HAP-1 (cell line): ENCODE results near the gene PDZRN3.
A peak's percentile ranks its signal among the peaks of the same experiment; 100 is the strongest.

Source experiments
- DNase-seq, 2 experiments: peaks; one replicate each; pipeline ENCODE4 v3.0.0-alpha.2; 2016 to 2020; ENCODE audit warnings: low spot score in 2 of 2
- H3K27me3 ChIP-seq: fragments of 250-450 bp; sonication (Bioruptor Pico); 2 replicates; pipeline ENCODE4 v1.5.1; 2020; ENCODE audit warnings: low read depth, mild to moderate bottlenecking, moderate library complexity
- H3K36me3 ChIP-seq: fragments of 250-450 bp; sonication (Bioruptor Pico); replicated peaks from 2 replicates; pipeline ENCODE4 v1.5.1; 2020; ENCODE audit warnings: mild to moderate bottlenecking
- H3K4me1 ChIP-seq: fragments of 250-450 bp; sonication (Bioruptor Pico); 2 replicates; pipeline ENCODE4 v1.5.1; 2020; ENCODE audit warnings: mild to moderate bottlenecking
- H3K4me3 ChIP-seq: fragments of 250-450 bp; sonication (Bioruptor Pico); 2 replicates; pipeline ENCODE4 v1.5.1; 2020; ENCODE audit warnings: mild to moderate bottlenecking, moderate library complexity
- H3K9me3 ChIP-seq: fragments of 250-450 bp; sonication (Bioruptor Pico); 2 replicates; pipeline ENCODE4 v1.5.1; 2020; ENCODE audit warnings: mild to moderate bottlenecking, moderate library complexity
- in situ Hi-C: fragments of 300-500 bp; cut with MboI; formaldehyde crosslinking; loops from 3 replicates; pipeline ENCODE4 v1.14.3; 2020; ENCODE audit warnings: low sequenced_read_pairs, inconsistent platforms, mixed read lengths

The PDZRN3 gene

DNA sequence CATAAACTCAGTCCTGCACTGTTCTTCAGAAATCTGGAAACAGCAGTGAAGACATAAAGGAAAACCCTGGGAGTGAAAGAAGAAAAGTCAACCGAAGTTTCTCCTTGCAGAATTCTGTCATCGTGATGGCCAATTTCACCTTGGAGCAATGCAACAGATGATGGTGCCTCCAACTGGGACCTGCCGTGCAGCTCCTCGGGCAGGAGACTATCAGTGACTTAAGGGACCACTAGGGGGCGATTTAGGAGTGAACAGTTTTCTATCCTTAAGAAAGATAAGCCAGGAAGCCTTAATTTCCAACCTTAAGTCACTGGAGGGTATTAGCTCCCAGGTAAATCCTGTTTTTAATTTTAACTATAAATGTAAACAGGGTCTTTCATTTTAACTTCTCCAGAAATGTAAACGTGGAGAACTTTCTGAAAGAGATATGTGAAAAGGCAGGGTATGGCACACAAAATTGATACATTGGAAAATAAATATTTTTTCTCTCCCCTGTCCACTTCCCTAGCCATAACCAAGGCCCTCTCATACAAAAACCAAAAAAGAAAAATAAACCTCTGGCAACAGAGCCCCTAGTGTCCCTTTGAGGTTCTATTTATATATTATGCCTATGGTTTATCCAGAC is 116.3 kb downstream of the PDZRN3 start:
- Histone ChIP-seq H3K4me3 (no peak overlapping the region), H3K4me1 (no peaks in the 10 kb centered on the region; the same call in 1 of the 2 replicates), H3K27me3 (no peaks in the 10 kb centered on the region), H3K9me3 (no peaks in the 10 kb centered on the region), H3K36me3 (no peaks in the 10 kb centered on the region)
- DNase-seq, result peak; percentile 76 to 78
- in situ Hi-C loops, result loop anchor here (10.0 kb wide), 1 partner anchor 336 kb away; no protein-coding TSS in a partner anchor

DNA sequence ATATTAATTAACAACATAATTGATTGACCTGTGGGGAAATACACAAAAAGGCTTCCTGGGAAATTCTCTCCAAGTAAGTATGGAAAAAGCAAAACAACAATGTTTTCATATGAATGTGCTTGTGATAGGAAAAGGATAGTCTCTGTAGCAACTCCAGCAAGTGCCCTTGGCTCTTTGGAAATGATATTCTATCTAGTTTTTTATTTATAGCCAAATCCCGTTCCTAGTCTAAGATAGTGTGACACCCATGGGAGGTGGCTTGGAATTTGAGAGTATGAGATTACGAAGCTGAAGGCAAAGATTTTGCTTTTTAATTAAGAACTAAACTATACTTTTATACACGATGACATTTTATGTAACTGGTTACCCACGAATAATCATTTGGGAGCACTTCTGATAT is 119.9 kb downstream of the PDZRN3 start:
- no peak overlapping the region for H3K4me3 ChIP-seq
- no peaks in the 10 kb centered on the region for H3K9me3 ChIP-seq
- DNase-seq, result no peak
- H3K27me3 ChIP-seq, result no peaks in the 10 kb centered on the region
- in situ Hi-C loops, result loop anchor here (10.0 kb wide), 1 partner anchor 340 kb away; no protein-coding TSS in a partner anchor
- no peaks in the 10 kb centered on the region; the same call in 1 of the 2 replicates for H3K4me1 ChIP-seq
- no peaks in the 10 kb centered on the region for H3K36me3 ChIP-seq

DNA sequence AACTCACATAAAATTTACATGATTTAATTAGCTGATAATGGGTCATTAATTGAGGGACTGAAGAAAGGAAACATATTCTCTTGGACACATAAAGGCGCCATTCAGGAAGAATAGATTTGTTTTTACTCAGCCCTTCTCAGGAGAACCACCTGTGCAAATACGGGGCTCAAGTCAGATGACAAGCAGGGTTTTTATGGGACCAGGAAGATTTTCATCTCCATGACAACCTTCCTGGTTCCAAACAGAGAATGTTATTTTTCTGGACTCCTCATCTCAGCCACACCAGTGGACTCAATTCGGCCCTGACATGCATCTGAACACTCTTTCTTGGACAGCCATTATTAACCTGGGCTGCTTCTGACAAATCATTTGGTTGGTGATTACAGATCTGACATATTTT is 120.5 kb downstream of the PDZRN3 start:
- Histone ChIP-seq H3K4me1 (no peaks in the 10 kb centered on the region; the same call in 1 of the 2 replicates), H3K4me3 (no peak overlapping the region), H3K36me3 (no peaks in the 10 kb centered on the region), H3K27me3 (no peaks in the 10 kb centered on the region), H3K9me3 (no peaks in the 10 kb centered on the region)
- DNase-seq, result no peak
- in situ Hi-C loops, result loop anchor here (10.0 kb wide), 1 partner anchor 341 kb away; no protein-coding TSS in a partner anchor

DNA sequence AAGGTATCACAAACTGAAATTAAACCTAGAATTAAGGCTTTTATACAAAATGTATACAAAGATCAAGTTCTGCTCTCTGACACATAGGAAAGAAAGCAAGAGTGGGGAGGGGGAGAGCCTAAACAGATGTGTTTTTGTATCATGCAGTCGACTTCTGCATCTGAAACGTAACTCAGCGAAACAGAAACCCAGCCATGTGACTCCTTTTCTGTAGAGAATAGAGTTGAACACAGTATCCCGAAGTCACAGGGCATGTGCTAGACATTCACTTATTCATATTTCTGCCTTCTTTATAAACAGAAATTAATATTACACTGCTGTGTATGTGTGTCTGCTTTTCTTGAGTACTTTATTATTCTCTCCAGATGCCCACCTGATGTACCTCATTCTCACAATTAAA is 121.0 kb downstream of the PDZRN3 start:
- no peak for DNase-seq
- Histone ChIP-seq H3K36me3 (no peaks in the 10 kb centered on the region), H3K4me3 (no peak overlapping the region), H3K9me3 (no peaks in the 10 kb centered on the region), H3K27me3 (no peaks in the 10 kb centered on the region), H3K4me1 (no peaks in the 10 kb centered on the region; the same call in 1 of the 2 replicates)
- in situ Hi-C loops, result loop anchor here (10.0 kb wide), 1 partner anchor 341 kb away; no protein-coding TSS in a partner anchor

DNA sequence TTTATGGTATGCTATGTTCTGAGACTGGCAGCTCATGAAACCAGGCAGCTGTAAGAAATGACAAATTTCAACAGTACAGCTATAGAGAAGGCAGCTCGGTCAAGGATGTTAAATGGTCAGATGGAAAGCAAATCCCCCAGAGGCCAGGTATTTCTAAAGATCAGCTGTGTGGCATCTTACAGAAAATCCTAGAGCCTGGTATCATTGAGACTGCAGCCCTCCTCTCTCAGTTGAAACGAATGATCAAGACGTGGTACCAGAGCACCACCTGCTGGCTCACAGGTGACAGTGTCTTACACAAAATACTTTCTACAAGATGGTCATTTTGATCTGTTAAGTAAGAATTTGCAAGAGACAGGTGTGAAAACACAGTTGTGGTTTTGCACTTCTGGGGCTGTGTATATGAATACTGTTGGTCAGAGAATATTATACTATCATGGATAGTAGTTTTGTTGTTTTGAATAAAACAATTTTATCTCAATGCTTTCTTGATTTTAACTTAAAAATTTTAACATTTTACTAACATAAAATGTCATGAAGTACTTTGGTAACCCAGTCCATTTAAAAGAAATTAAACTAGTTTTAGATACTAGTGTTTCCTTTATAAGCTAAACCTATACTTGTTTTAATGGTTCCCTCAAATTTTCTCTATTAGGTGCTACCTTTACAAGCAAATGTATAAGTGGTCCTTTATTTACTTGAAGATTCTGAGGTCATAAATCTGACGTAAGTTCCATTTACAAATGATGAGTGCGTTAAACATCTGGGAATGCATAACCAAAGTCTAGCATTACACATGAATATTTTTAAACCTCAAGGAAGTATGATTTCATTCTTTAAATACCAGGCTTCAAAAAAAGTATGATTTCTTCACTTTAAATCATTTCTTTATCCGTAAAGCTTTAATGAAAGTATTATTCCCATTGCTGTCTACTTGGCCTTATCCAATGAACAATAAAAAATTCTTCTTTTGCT is 121.8 kb downstream of the PDZRN3 start:
- no peak overlapping the region for H3K4me3 ChIP-seq
- in situ Hi-C loops, result loop anchor here (10.0 kb wide), 1 partner anchor 342 kb away; no protein-coding TSS in a partner anchor
- DNase-seq, result peak; percentile 79
- H3K36me3 ChIP-seq, result no peaks in the 10 kb centered on the region
- no peaks in the 10 kb centered on the region for H3K4me1 ChIP-seq
- no peaks in the 10 kb centered on the region for H3K27me3 ChIP-seq
- no peaks in the 10 kb centered on the region for H3K9me3 ChIP-seq

DNA sequence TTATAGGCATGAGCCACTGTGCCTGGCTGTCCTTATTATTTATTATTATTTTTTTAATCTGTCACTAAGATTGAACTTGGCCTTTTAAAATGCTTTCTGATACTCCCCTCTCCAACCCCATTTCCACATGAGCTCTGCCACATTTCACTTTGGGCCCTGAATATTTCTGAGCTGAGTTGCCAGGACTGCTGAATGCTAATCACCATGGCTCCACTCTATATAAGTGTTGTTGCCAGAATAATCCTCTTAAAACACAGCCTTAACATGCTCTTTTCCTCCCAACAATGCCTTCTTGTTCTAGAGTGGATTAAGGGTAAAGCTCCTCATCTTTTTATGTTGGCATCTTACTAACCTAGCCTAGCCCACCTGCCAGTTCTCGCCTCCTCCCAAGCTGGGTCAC is 124.4 kb downstream of the PDZRN3 start:
- Histone ChIP-seq H3K27me3 (no peaks in the 10 kb centered on the region), H3K36me3 (no peaks in the 10 kb centered on the region), H3K9me3 (no peaks in the 10 kb centered on the region), H3K4me1 (peaks cover 5% of the 10 kb centered on the region), H3K4me3 (no peak overlapping the region)
- in situ Hi-C loops, result loop anchor here (10.0 kb wide), 1 partner anchor 344 kb away; no protein-coding TSS in a partner anchor
- DNase-seq, result no peak

DNA sequence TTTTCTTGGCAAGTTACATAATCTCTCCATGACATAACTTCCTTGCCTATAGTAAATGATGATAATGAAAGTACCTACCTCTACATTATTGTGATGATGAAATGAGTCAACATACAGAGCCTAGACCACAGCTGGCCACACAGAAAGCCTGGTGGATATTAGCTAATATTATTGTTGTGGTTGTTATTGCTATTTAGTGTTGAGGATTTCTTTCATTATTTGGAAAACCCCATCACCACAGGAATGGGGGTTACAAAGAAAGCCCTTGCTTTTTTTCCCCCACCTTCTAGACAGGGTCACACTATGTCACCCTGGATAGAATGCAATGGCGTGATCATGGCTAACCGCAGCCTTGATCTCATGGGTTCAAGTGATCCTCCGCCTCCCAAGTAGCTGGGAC is 125.0 kb downstream of the PDZRN3 start:
- H3K4me3 ChIP-seq, result no peak overlapping the region
- no peak for DNase-seq
- in situ Hi-C loops, result loop anchor here (5.0 to 10.0 kb wide), 2 partner anchors 345 to 402 kb away; no protein-coding TSS in a partner anchor
- H3K4me1 ChIP-seq, result peaks cover 5% of the 10 kb centered on the region
- H3K9me3 ChIP-seq, result no peaks in the 10 kb centered on the region
- no peaks in the 10 kb centered on the region for H3K27me3 ChIP-seq
- no peaks in the 10 kb centered on the region for H3K36me3 ChIP-seq

DNA sequence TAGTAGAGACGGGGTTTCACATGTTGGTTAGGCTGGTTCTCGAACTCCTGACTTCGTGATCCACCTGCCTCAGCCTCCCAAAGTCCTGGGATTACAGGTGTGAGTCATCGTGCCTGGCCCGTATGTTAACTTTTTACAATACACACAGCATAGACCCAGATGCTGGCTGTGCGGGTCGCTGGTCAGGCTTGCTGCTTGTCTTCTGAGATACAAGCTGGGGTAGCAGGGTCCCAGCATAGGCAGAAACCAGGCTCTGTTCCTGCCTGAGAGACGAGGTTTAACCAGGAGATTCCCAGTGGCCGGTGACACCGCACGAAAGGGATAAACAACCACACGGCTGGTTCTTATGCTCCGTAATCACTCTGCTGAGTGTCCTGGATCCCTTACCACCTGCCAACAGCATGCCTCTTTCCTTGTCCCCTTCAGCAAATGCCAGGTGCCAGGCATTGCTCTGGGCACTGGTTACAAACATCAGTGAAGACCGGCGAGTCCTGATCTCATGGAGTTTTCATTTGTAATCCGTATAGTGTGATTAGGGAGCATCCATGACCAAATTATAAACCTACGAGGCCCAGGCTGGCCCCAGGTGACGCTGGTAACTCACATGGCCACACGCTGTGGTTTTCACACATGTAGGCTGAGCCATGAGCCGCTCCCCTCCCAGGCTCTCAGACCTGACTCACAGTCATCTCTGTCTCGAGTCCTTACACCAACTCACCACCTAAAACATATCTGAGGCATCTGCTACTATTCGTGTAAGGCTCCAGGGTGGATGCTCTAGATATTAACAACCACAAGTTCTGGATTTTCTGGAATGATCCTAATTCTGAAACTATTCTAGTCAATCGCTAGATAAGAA is 125.7 kb downstream of the PDZRN3 start:
- in situ Hi-C loops, result loop anchor here (5.0 kb wide), 1 partner anchor 402 kb away; no protein-coding TSS in a partner anchor
- H3K9me3 ChIP-seq, result no peaks in the 10 kb centered on the region
- H3K27me3 ChIP-seq, result no peaks in the 10 kb centered on the region
- no peaks in the 10 kb centered on the region for H3K36me3 ChIP-seq
- peaks cover 5% of the 10 kb centered on the region for H3K4me1 ChIP-seq
- no peak overlapping the region for H3K4me3 ChIP-seq
- no peak for DNase-seq

DNA sequence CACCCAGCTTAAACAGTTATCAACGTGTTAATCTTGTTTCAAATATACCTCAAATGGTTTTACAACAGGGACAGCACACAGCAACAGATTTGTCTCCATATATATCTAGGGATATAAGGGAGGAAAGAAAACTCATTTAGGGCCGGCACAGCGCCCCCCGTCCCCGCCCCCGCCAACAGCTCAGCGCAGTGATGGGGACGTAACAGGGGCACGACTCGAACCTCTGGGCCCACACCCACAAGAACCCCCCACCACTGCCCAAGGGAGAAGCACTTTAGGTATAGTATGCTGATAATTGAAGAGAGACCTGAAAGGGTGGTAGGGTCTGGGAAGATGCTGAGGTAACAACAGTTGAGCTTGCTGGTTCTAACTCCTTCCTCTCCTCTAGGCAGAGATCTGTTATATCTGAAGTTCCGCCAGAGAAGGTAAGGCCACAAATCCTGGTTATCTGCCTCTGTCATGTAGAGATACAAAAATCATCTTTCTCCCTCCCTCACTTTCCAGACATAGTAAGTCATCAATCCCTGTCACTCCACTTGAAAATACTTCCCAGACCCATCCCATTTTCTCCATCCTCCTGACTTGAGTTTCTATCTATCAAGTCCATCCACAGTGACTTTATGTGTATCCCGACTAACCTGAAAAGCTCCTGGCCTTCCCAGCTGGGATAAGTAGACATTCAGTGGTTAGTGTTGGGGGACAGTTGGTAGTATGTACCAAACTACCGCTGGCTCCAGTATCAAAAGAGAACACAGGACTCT is 126.9 kb downstream of the PDZRN3 start:
- in situ Hi-C loops, result loop anchor here (5.0 kb wide), 1 partner anchor 401 kb away; no protein-coding TSS in a partner anchor

DNA sequence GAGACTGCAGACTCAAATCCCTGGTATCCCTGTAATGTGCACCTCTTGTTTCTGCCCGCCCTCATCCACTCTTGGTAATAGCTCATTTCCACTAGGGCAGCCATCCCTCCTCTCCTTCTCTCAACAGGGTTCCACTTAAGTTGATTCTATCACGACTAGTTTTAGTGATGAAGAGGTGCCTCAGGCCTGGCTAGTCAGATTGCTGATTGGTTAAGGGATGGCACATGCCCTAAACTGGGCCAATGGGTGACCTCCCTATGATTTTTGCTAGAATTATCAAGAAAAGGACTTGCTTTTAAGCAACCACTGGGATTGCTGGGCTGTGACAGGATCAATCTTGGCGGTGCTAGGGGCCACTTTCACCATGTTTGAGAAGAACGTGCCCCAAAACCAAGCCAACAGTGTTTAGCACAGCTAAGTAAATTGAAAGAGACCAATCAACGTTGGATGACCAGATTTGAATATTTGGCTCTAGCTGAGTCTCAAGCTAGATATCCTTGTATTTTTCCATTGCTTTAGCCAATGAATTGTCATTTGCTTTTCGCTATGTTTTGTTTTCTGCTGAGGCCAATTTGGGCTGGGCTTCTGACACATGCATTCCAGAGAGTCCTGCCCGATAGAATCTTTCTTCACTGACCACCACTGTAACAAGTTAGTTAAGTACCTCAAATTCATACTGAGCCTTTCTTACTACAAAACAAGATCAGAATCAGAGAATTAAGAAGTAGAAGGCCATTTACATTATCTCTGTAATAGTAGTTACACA is 131.0 kb downstream of the PDZRN3 start:
- Histone ChIP-seq H3K4me3 (no peak overlapping the region), H3K4me1 (peaks cover 5% of the 10 kb centered on the region), H3K9me3 (no peaks in the 10 kb centered on the region), H3K27me3 (no peaks in the 10 kb centered on the region), H3K36me3 (no peaks in the 10 kb centered on the region)
- no peak for DNase-seq
- in situ Hi-C loops, result no loop called here

More for the DNA sequence above, 126.9 kb downstream of the PDZRN3 start:
- Histone ChIP-seq H3K36me3 (no peaks in the 10 kb centered on the region), H3K27me3 (no peaks in the 10 kb centered on the region), H3K4me3 (no peak overlapping the region), H3K4me1 (peaks cover 5% of the 10 kb centered on the region), H3K9me3 (no peaks in the 10 kb centered on the region)
- no peak for DNase-seq

DNA sequence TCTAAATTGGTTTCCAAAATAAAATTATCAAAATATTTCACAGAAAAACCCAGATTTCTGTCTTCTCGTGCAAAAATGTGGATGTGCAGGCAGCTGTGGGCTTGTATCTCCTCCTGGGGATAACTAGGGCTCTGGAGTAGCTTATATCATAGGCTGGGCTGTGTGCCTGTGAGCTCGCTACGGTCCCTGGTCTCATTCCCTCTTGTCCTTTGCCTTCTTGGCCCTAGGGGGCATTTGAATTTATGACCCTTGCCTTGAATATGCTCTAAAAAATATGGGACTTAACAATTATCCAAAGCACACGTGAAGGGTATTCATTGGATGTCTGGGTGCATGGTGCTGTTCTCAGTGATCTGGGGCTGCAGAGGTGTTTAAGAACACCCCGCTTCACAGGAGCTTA is 132.6 kb downstream of the PDZRN3 start:
- H3K36me3 ChIP-seq, result no peaks in the 10 kb centered on the region
- H3K4me3 ChIP-seq, result no peak overlapping the region
- no peaks in the 10 kb centered on the region for H3K9me3 ChIP-seq
- H3K4me1 ChIP-seq, result peaks cover 5% of the 10 kb centered on the region
- DNase-seq, result no peak
- in situ Hi-C loops, result no loop called here
- H3K27me3 ChIP-seq, result no peaks in the 10 kb centered on the region

DNA sequence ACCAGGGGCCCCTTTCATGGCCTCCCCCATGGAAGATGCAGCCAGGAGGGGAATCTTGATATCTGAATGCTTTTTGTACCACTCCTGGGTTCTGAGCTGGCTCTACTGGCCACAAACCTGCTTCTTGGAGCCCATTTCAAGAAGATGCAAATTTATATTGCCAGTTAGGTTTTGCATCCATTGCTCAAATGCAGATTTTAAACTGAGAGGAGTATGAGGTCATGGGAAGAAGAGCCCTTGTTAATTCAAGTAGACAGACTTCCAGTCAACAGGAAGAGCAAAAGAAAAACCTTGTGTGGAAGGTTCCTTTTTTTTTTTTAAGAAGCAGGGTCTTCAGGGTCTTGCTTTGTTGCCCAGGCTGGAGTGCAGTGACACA is 133.5 kb downstream of the PDZRN3 start:
- Histone ChIP-seq H3K36me3 (no peaks in the 10 kb centered on the region), H3K9me3 (no peaks in the 10 kb centered on the region), H3K27me3 (no peaks in the 10 kb centered on the region), H3K4me3 (no peak overlapping the region), H3K4me1 (peaks cover 5% of the 10 kb centered on the region)
- DNase-seq, result no peak
- in situ Hi-C loops, result no loop called here
